GM18858 (cell line): ENCODE data around the gene CDK9.
"Not testable (repeated sequence)": the region's sequence is repeated elsewhere in the genome, so short reads cannot be mapped to it uniquely, and the experiment has no call there.

Experiments
- ATAC-seq: cut with Tn5 transposase; IDR thresholded peaks from one replicate; pipeline ENCODE4 v1.9.1; 2021; ENCODE audit not compliant: unreplicated experiment

CDK9 gene

GRCh38 chr9:127817881-127818434 is 32.1 kb downstream of the CDK9 start:
- ATAC-seq: no peak

DNA sequence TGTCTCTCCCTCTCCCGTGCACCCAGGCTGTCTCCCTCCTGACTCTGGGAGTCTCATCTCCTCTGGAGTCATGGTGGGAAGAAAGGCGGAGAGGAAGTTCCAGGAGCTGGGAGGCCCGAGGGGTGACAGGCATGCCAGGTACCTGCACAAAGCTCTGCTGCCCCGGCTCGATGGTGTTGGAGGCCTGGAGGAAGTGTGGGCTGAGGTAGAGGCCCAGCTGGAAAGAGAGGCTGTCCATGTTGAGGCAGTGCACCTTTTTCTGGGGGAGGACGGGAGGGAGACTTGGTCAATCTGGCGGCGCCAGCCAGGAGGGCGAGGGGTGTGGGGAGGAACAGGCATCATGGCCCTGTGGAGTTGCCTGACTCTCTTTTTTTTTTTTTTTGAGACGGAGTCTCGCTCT is 32.7 kb downstream of the CDK9 start:
- ATAC-seq: no peak

DNA sequence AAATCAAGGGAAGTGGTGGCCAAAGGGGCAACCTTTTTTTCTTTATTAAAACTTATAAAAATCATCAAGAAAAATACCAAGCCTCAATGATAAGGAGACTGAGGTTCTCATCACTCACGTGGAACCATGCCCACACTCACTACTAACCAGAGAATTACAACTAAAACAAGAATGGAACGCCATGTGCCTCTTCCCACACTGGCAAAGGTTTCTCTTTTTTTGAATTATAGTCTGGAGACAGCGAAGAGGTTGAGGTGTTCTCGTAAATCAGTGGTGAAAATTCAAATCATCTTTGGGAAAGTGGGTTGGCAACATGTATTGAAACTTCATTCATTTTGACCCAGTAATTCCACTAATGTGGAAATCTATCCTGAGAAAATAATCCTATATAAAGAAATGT is 36.3 kb downstream of the CDK9 start:
- no peak for ATAC-seq

GRCh38 chr9:127825319-127826051 is 39.7 kb downstream of the CDK9 start:
- no peak for ATAC-seq

GRCh38 chr9:127826253-127826913 is 40.5 kb downstream of the CDK9 start:
- no peak for ATAC-seq

GRCh38 chr9:127828262-127829031 is 42.6 kb downstream of the CDK9 start:
- no peak for ATAC-seq

- no peak for ATAC-seq
Measured at GRCh38 chr9:127829205-127829906, 43.5 kb downstream of the CDK9 start.

DNA sequence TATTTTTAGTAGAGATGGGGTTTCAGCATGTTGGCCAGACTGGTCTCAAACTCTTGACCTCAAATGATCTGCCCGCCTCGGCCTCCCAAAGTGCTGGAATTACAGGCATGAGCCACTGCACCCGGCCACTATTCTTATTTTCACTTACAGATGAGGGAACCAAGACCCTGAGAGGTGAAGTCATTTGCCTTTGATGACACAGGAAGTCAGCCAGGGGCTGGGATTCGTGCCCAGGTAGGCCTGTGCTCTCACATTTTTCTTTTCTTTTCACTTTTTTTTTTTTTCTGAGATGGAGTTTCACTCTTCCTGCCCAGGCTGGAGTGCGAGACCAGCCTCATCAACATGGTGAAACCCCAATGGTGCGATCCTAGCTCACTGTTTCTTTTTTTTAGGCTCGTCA is 46.4 kb downstream of the CDK9 start:
- ATAC-seq: no peak

DNA sequence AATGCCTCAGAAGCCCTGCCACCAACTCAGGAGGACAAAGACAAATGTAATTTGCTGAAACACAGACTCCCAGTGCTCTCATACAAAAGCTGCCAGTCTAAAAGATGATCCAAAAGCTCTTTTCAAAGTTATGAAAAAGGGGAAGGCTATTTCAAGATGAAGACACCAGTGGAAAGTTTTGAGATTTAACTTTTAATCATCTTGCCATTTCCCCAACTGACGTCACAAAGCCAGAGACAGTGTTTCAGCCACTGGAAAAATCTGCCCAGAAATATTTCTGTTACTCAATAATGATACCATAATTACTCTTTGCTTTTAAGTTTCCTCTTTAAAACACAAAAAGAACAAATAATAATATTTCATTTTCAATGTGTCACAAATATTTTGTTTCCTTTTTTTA is 47.7 kb downstream of the CDK9 start:
- no peak for ATAC-seq

GRCh38 chr9:127835991-127836516 is 50.2 kb downstream of the CDK9 start:
- no peak for ATAC-seq

DNA sequence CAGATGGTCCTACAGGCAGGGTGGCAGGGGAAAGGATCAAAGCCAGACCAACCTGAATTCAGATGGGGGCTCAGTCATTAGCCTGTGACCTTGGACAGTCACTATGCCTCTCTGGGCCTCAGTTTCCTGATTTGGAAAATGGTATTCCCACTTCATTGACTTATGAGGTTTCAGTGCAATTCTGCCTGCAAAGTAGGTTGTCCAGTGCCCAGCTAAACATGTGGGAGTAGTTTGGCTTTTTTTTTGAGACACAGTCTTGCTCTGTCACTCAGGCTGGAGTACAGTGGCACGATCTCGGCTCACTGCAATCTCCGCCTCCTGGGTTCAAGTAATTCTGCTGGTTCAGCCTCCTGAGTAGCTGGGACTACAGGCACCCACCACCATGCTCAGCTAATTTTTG is 50.7 kb downstream of the CDK9 start:
- ATAC-seq: not testable (repeated sequence)

GRCh38 chr9:127837346-127837745 is 51.5 kb downstream of the CDK9 start:
- ATAC-seq: no peak

DNA sequence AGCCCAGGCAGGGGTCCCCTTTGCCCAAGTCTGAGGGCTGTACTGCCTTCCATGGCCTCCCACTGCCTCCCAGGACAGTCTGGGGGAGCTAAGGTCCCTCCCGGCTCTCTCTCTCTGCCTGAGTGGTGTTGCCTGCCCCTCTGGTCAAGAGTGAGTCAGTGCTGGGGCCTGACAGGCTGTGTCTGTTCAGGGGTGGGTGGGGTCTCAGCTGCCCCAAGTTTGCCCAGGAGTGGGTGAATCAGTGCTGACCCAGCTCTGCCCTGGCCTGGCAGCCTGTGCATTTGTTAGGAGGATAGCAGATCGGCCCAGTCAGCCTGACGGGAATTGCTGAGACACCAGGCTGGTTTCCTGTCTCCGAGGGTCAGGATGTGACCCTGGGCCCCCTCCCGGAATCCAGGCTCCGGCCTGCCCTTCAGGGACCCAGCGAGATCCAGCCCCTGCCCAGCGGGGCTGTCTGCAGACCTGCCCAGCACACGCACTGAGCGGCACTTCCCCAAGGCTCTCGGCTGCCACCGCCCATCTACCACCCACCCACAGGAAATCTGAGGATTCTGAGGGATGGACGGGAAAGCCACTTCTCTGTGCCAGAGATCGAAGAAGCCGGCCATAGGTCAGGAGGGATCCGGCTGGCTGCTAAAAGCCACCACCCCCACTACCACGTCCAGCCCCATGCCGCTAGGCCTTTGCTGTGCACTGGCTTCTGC is 52.7 kb downstream of the CDK9 start:
- no peak for ATAC-seq
